NB4 (cell line): ENCODE data around the gene ALOX5.
A peak's percentile ranks its signal among the peaks of the same experiment; 100 is the strongest.

ENCODE experiments used
- DNase-seq: peaks from one replicate; pipeline ENCODE4 v3.0.0; 2010; ENCODE audit warnings: low read depth
- H3K4me3 ChIP-seq: one replicate; pipeline ENCODE4 v1.5.1; 2011; ENCODE audit warnings: mild to moderate bottlenecking, low read depth, low read length, moderate library complexity
- MYC ChIP-seq: IDR thresholded peaks from 2 replicates; pipeline ENCODE4 v1.6.1; 2011; ENCODE audit warnings: low read depth, low read length
- POLR2A ChIP-seq: IDR thresholded peaks from 2 replicates; pipeline ENCODE4 v1.6.1; 2011; ENCODE audit warnings: mild to moderate bottlenecking; ENCODE audit not compliant: insufficient read length; ENCODE audit errors: extremely low read depth
- TF ChIP-seq, protein P1 (sequence below): IDR thresholded peaks from one replicate; pipeline ENCODE4 v1.5.1; 2012; ENCODE audit warnings: low read depth, low read length
- TF ChIP-seq, protein P2 (sequence below): IDR thresholded peaks from 2 replicates; pipeline ENCODE4 v1.6.1; 2011; ENCODE audit warnings: low read depth, low read length

Gene ALOX5

DNA sequence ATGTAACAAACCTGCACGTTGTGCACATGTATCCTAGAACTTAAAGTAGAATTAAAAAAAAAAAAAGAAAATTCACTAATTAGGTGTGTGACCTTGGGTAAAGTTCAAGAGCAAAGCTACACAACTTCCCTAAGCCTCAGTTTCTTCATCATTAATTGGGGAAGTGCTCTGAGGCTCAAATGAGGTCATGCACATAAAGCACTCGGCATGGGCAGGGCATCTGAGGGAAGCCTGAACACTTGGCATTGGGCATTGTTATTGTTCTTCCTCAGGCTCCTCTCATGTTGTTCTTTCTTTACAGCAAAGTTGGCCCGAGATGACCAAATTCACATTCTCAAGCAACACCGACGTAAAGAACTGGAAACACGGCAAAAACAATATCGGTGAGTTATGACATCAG lies 21.5 kb downstream of the ALOX5 start:
- H3K4me3 ChIP-seq: no peak overlapping the region
- TF ChIP-seq, protein P1, sequence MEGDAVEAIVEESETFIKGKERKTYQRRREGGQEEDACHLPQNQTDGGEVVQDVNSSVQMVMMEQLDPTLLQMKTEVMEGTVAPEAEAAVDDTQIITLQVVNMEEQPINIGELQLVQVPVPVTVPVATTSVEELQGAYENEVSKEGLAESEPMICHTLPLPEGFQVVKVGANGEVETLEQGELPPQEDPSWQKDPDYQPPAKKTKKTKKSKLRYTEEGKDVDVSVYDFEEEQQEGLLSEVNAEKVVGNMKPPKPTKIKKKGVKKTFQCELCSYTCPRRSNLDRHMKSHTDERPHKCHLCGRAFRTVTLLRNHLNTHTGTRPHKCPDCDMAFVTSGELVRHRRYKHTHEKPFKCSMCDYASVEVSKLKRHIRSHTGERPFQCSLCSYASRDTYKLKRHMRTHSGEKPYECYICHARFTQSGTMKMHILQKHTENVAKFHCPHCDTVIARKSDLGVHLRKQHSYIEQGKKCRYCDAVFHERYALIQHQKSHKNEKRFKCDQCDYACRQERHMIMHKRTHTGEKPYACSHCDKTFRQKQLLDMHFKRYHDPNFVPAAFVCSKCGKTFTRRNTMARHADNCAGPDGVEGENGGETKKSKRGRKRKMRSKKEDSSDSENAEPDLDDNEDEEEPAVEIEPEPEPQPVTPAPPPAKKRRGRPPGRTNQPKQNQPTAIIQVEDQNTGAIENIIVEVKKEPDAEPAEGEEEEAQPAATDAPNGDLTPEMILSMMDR: no peak
- TF ChIP-seq, protein P2, sequence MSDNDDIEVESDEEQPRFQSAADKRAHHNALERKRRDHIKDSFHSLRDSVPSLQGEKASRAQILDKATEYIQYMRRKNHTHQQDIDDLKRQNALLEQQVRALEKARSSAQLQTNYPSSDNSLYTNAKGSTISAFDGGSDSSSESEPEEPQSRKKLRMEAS: no peak
- TF ChIP-seq POLR2A: no peak
- TF ChIP-seq MYC: no peak
- DNase-seq: no peak

DNA sequence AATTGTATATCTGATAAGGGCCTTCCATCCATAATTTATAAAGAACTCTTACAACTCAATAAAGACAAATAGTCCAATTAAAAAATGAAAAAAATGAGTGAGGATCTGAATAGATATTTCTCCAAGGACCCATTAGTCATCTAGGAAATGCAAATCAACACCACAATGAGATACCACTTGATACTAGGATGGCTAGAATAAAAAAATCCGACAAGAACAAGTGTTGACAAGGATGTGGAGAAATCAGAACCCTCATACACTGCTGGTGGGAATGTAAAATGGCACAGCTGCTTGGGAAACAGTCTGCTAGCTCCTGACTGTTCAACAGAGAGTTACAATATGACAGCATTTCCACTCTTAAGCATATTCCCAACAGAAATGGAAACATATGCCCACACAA lies 24.6 kb downstream of the ALOX5 start:
- DNase-seq: no peak
- TF ChIP-seq, protein P2: no peak
- TF ChIP-seq MYC: no peak
- TF ChIP-seq POLR2A: no peak
- TF ChIP-seq, protein P1: no peak
- H3K4me3 ChIP-seq: no peak overlapping the region

DNA sequence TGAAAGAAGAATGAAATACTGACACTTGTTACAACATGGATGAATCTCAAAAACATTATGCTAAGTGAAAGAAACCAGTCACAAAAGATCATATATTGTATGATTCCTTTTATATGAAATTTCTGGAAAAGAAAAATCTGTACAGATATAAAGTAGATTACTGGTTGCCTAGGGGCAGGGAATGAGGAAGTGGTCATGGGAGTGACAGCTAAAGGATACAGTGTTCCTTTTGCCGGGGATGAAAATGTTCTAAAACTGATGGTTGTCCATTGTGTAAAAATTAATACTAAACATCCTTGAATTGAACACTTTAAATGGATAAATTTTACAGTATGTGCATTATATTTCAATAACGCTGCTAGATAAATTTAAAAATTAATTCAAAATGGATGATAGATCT lies 25.1 kb downstream of the ALOX5 start:
- no peak for DNase-seq
- H3K4me3 ChIP-seq: no peak overlapping the region
- TF ChIP-seq, protein P1: no peak
- TF ChIP-seq, protein P2: no peak
- TF ChIP-seq POLR2A (no peak), MYC (no peak)

DNA sequence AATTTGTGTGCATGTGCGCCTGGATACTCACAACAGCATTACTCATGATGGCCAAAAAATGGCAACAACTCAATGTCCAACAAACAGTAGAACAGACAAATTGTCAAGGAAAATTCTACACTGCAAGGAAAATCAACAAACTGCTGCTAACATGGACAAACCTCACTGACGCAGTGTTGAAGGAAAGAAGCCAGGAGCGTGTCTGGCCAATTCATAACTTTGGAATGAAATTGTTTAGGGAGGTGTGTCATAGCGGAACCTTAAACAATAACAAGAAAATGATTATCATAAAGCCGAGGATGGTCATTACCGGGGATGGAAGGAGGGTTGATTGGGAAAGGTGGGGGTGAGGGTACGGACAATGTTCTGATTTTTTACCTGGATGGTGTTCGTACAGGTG lies 29.1 kb downstream of the ALOX5 start:
- H3K4me3 ChIP-seq: no peak overlapping the region
- TF ChIP-seq, protein P1: no peak
- no peak for TF ChIP-seq MYC
- TF ChIP-seq, protein P2: no peak
- no peak for TF ChIP-seq POLR2A
- no peak for DNase-seq

DNA sequence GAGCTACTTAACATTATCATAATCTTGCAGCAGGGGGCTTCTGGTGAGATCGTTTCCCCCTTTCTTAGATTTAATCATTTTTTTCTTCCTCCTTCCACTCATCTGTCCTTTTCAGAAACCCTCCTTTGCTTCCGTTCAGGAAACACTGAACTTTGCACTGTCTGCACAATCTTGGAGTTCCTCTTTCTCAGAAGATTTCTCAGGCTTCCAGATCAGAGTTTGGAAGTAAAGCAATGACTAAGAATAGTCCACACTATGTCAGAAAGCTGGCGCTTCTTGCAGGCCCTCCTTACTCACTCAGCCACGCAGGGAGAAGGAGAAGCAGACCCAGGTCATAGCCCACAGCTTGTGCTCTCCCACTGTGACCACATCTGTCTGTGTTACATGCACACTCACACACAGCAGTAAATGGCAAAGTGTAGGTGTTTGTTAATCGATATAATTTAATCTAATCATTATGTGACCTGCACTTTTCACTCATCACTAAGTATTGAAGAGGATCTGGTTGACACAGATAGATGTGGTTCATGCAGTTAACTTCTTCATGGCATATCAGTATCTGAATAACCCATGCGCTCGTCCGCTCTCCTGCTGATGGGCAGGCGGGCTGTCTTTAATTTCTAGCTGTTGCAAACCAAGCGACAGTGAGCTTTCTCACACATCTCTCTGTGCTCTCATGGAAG lies 30.2 kb downstream of the ALOX5 start:
- no peak overlapping the region for H3K4me3 ChIP-seq
- DNase-seq: peak; percentile 78
- TF ChIP-seq MYC: 0 out of 2 replicates have a peak, but pooled peaks have one; percentile 11
- TF ChIP-seq, protein P2: no peak

DNA sequence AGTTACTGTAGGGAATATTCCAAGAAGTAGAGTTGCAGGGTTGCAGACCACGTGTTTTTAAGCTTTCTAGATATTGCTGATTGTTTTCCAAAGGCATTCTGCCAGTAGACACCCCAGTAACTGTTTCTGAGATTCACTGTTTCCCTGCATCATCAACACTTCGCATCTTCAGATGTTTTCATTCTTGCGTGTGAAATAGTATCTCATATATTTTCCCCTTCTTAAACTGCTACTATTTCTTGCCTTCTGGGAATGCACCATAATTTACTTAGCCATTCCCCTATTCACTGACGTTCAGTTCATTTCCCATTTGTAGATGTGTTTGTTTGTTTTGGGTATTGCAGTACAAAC lies 30.7 kb downstream of the ALOX5 start:
- H3K4me3 ChIP-seq: no peak overlapping the region
- TF ChIP-seq POLR2A (no peak), MYC (no peak)
- TF ChIP-seq, protein P2: no peak
- TF ChIP-seq, protein P1: no peak
- DNase-seq: no peak
